Peyer's patch (tissue), 4 donors: ENCODE measurements around the gene KCTD18.

Experiments
- POLR2A ChIP-seq, 2 donors: fragments of 450-650 bp; IDR thresholded peaks; one replicate each; pipeline ENCODE4 v1.5.1; 2017; ENCODE audit warnings: antibody characterized with exemption in 2 of 2, mild to moderate bottlenecking in 2 of 2, moderate library complexity in 2 of 2
- TF ChIP-seq, protein P1 (sequence below), 6 experiments: fragments of 450-650 bp in 4 of 6; fragments of 200-600 bp in 2 of 6; sonication (generic) in 1 of 6; IDR thresholded peaks; one replicate each; pipeline ENCODE4 v1.5.1; 2017 to 2019; ENCODE audit warnings: antibody characterized with exemption in 6 of 6, mild to moderate bottlenecking in 3 of 6, moderate library complexity in 1 of 6

DNA sequence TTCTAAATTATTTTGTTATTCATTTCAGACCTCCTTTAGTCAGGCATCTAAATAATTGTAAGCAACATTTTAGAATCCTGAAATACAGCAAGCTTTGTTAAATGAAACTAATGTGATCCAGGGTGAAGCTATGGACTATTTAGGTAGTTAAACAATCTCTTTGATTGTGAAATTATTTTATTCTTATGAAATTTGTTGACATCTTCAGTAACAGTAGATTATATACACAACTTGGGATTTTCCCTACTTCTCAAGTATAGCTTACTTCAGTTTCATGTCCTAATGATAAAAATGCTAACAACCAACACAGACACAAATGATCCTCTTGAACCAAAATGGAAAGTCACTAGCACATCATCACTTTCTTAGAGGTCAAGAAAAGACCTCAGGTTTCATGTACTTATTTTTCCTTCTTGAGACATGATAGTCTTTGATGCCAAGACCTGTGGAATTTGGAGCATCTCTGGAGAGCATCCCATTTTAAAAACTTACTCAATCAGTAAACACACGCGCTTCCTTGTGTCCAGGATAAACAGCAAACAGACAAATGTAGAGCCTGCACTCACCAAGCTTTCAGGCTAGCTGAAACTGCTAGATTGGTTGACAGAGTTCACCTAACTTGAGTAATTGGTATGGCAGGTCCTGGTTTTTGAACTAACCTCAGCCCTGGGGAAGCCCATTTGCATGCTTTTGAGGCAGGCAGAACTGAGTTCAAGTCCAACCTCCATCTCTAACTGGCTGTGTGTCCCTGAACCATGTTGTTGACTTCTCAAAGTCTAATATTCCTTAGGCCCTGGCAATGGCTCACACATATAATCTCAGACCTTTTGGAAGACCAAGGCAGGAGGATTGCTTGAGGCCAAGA lies 47.8 kb downstream of the KCTD18 start:
- no peak for TF ChIP-seq POLR2A (IDR thresholded peaks at IDR 0.05)
- TF ChIP-seq, protein P1, sequence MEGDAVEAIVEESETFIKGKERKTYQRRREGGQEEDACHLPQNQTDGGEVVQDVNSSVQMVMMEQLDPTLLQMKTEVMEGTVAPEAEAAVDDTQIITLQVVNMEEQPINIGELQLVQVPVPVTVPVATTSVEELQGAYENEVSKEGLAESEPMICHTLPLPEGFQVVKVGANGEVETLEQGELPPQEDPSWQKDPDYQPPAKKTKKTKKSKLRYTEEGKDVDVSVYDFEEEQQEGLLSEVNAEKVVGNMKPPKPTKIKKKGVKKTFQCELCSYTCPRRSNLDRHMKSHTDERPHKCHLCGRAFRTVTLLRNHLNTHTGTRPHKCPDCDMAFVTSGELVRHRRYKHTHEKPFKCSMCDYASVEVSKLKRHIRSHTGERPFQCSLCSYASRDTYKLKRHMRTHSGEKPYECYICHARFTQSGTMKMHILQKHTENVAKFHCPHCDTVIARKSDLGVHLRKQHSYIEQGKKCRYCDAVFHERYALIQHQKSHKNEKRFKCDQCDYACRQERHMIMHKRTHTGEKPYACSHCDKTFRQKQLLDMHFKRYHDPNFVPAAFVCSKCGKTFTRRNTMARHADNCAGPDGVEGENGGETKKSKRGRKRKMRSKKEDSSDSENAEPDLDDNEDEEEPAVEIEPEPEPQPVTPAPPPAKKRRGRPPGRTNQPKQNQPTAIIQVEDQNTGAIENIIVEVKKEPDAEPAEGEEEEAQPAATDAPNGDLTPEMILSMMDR (IDR thresholded peaks at IDR 0.05), result no peak
